Measurements from ENCODE around the gene SLC19A1. TPM values are rescaled to one million over a fixed set of nuclear protein-coding genes. Genes with fewer than 3 reads are reported as not detected.

Gene SLC19A1
- total RNA-seq, 1 donor: 7.4 TPM

DNA sequence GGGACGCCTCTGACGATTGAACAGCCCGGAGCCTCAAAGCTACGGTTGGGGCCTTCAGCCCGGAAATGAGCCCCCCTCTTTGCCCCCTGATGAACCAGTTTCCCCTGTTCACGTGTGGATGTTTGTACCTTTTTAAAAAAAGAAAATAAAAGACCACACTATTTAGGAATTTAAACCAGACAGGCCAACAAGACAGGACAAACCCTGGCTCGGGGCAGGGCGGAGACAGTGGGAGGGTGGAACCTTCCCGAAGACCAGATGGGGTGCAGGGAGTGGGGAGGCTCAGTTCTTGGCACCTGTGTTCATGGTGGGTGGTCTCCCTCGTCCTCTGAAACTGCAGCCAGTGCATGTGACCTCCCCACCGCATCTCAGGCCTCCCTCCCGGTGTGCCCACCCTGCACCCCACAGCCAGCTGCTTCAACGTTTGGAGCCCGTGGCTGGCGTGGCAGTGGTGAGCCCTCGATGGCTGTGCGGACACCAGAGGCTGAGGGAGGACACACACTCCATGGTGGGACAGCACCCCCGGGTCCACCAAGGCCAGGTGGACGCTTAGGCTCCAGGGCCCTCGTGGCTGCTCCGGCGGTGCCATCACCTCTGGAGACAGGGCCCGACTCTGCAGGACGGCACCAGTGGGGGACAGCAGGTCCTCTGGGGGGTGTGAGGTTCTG is 91.7 kb downstream of the SLC19A1 start:
- no peak for DNase-seq (ENCODE audit: low read depth)
- H3K4me3 ChIP-seq (ENCODE audit: low read depth, low read length): no peak overlapping the region
- TF ChIP-seq, protein P1, sequence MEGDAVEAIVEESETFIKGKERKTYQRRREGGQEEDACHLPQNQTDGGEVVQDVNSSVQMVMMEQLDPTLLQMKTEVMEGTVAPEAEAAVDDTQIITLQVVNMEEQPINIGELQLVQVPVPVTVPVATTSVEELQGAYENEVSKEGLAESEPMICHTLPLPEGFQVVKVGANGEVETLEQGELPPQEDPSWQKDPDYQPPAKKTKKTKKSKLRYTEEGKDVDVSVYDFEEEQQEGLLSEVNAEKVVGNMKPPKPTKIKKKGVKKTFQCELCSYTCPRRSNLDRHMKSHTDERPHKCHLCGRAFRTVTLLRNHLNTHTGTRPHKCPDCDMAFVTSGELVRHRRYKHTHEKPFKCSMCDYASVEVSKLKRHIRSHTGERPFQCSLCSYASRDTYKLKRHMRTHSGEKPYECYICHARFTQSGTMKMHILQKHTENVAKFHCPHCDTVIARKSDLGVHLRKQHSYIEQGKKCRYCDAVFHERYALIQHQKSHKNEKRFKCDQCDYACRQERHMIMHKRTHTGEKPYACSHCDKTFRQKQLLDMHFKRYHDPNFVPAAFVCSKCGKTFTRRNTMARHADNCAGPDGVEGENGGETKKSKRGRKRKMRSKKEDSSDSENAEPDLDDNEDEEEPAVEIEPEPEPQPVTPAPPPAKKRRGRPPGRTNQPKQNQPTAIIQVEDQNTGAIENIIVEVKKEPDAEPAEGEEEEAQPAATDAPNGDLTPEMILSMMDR (IDR thresholded peaks at IDR 0.05; ENCODE audit: insufficient read depth, low read length): no peak

DNA sequence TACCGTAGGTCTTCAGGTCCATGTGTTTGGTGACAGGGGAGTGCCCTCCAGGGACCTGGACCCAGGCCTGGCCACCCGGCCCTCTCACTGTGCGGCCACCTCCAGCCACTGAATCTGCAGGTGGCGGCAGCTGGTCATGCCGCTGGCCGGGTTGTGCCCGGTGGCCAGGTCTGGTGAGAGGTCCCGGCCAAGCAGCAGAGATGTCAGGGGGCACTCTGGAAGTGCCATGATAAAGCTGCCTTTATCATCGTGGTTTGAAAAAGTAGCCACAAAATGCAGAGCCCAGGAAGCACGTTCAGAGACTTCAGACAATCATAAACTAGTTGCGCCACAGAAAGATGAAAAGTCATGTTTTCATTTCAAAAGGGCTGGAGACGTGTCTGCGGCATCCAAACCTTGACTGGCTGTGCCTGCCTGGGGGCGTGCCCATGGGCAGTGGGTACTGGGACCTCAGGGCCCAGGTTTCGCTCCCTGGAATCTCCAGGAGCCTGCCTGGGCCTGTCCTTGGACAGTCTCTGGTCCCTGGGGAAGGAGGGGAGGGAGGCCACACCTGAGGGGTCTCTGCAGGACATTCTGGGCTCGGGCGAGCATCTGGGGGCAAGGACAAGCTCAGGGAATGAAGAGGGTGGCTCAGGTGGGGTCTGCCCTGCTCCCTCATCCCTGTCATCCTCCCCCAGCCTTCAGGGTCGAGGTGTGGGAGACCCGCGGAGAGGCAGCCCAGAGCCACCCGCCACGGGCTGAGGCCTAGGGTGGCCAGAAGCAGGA is 92.4 kb downstream of the SLC19A1 start:
- TF ChIP-seq, protein P1 (IDR thresholded peaks at IDR 0.05; ENCODE audit: insufficient read depth, low read length): no peak
- H3K4me3 ChIP-seq (ENCODE audit: low read depth, low read length): no peak overlapping the region
- DNase-seq (ENCODE audit: low read depth): no peak

DNA sequence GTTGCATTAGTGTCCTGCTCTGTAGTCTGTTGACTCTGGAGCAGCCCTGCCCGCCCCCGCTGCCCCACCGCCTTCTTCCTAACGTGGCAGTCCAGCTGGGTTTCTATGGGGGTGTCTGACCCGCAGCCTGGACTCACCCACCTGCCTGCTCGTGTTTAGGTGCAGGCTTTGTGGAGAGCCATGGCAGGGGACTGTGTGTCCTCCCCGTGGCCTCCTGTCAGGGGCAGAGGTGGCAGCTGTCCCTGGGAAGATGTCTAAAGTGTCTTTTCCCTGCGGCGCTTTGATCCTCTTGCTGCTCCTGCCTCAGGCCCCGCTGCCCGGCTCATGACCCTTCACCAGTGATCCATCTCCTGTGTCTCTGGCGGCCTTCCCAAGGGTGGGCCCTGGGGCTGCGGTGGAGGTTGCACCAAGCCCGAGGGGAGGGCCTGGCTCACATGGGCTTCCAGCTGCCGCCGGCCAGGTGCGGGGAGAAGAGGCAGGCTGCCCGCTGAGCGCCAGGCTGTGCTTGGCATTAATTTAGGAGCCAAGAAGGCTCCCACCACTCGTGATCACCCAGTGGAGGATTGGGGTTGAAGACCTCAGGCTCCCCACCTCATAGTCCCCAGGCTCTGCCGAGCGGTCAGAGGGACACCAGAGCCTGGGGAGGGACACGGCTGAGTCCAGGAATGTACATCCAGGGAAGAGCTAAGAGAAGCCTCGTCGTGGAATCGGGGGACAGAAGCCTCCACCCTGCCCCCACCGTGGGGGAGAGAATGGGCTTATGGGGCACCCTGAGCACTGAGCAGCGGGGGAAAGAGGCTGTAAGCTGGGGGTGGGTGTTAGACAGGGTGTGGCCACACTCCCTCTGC is 93.2 kb downstream of the SLC19A1 start:
- H3K4me3 ChIP-seq (ENCODE audit: low read depth, low read length): no peak overlapping the region
- DNase-seq (ENCODE audit: low read depth): no peak
- TF ChIP-seq, protein P1 (IDR thresholded peaks at IDR 0.05; ENCODE audit: insufficient read depth, low read length): no peak

DNA sequence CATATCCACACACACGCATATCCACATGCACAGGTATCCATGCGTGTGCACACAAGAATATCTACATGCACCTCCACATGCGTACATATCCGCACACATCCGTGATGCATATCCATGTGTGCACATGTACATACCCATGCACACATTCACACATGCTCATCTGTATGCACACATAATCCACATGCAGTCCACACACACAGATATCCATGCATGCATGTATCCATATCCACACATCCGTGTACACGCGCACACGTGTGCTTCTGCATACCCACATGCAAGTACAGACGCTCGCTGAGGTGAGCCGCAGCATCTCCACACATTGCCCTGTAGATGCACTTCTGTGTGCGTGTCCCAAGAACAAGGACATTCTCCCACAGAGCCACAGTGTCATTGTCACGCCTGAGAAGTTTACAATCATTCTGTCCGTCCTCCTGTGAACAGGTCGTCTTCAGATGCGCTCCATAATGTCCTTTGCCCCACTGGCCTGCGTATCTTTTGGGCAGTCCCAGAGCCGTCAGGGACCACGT is 93.9 kb downstream of the SLC19A1 start:
- no peak for DNase-seq (ENCODE audit: low read depth)
- TF ChIP-seq, protein P1 (IDR thresholded peaks at IDR 0.05; ENCODE audit: insufficient read depth, low read length): no peak
- no peak overlapping the region for H3K4me3 ChIP-seq (ENCODE audit: low read depth, low read length)

Small RNA genes within 50 kb of the gene (small RNA-seq; reads per million reads assigned to genes)
- not detected for gene MIR6815

Other genes with a start within 250 kb of the SLC19A1 start
- gene COL18A1, start 137.3 kb downstream of the SLC19A1 start, total RNA-seq (ENCODE audit: low replicate concordance): 56.5 and 57.9 TPM in 2 replicates
- gene PCBP3, start 101.3 kb upstream of the SLC19A1 start, total RNA-seq (ENCODE audit: low replicate concordance): 1.2 and 4.2 TPM in 2 replicates